Thoracic aorta (tissue), 2 donors: ENCODE measurements around the gene CYP4V2. TPM values are rescaled to one million over a fixed set of nuclear protein-coding genes. Genes with fewer than 3 reads are reported as not detected.
A peak's percentile ranks its signal among the peaks of the same experiment; 100 is the strongest.

Experiments
- ATAC-seq: fragments of 150-250 bp; one replicate; pipeline ENCODE4 v1.8.0; 2017; ENCODE audit warnings: low read depth; ENCODE audit not compliant: insufficient number of reproducible peaks, low FRiP score
- DNase-seq: peaks from one replicate; pipeline ENCODE4 v3.0.0-alpha.2; 2020; ENCODE audit warnings: low spot score
- H3K27ac ChIP-seq, 2 donors: fragments of 200-600 bp; sonication (generic); 1 replicate in 1 of 2; 2 replicates in 1 of 2; pipeline ENCODE4 v1.5.1; 2016; ENCODE audit warnings: mild to moderate bottlenecking in 2 of 2, moderate library complexity in 2 of 2
- H3K27me3 ChIP-seq: fragments of 200-600 bp; sonication (generic); replicated peaks from 2 replicates; pipeline ENCODE4 v1.6.0; 2016; ENCODE audit warnings: mild to moderate bottlenecking; ENCODE audit not compliant: insufficient read depth
- H3K36me3 ChIP-seq: fragments of 200-600 bp; sonication (generic); one replicate; pipeline ENCODE4 v1.5.1; 2016
- H3K4me1 ChIP-seq, 2 donors: fragments of 200-600 bp; sonication (generic); 1 replicate in 1 of 2; 2 replicates in 1 of 2; pipeline versions ENCODE4 v1.5.1 to v1.6.0; 2016; ENCODE audit warnings: low read depth in 2 of 2, mild to moderate bottlenecking in 1 of 2; ENCODE audit not compliant: control insufficient read depth in 1 of 2
- H3K4me3 ChIP-seq: fragments of 200-600 bp; sonication (generic); 2 replicates; pipeline ENCODE4 v1.5.1; 2016; ENCODE audit warnings: mild to moderate bottlenecking
- H3K9me3 ChIP-seq: fragments of 200-600 bp; sonication (generic); 2 replicates; pipeline ENCODE4 v1.5.1; 2016
- CTCF ChIP-seq: fragments of 200-600 bp; sonication (generic); IDR thresholded peaks from one replicate; pipeline ENCODE4 v1.5.1; 2019; ENCODE audit warnings: antibody characterized with exemption
- total RNA-seq, 2 donors: library from RNA; depleted of rRNA; stranded (reverse); fragments of >200 nt; gene quantifications; one replicate each; pipeline versions ENCODE4 v1.1.0 to v1.2.3, GENCODE V29; 2016

The CYP4V2 gene
- total RNA-seq, 2 donors from 2014 or later = 41.8 to 61.2 TPM

- H3K4me3 ChIP-seq = no peak overlapping the region
- DNase-seq = no peak
- no peak for TF ChIP-seq CTCF
- peaks cover 5 to 17% of the 10 kb centered on the region in 2 donors for H3K4me1 ChIP-seq
- no peak overlapping the region for H3K27ac ChIP-seq
- H3K9me3 ChIP-seq = no peaks in the 10 kb centered on the region
- H3K27me3 ChIP-seq = no peaks in the 10 kb centered on the region
- no peak for ATAC-seq
- no peaks in the 10 kb centered on the region for H3K36me3 ChIP-seq
Observed at GRCh38 chr4:186148336-186148975, 42.9 kb upstream of the CYP4V2 start.

- Histone ChIP-seq H3K27me3 (no peaks in the 10 kb centered on the region), H3K4me3 (peak overlapping the region; percentile 18), H3K36me3 (no peaks in the 10 kb centered on the region), H3K4me1 (peaks cover 5 to 11% of the 10 kb centered on the region in 2 donors), H3K9me3 (no peaks in the 10 kb centered on the region), H3K27ac (no peak overlapping the region)
- DNase-seq = no peak
- peak; percentile 38 for ATAC-seq
- TF ChIP-seq CTCF = peak; percentile 55
Observed at GRCh38 chr4:186149872-186150271, 41.5 kb upstream of the CYP4V2 start.

GRCh38 chr4:186150926-186151325 is 40.4 kb upstream of the CYP4V2 start:
- no peaks in the 10 kb centered on the region for H3K27me3 ChIP-seq
- H3K4me3 ChIP-seq = no peak overlapping the region
- ATAC-seq (no peak), DNase-seq (no peak)
- H3K36me3 ChIP-seq = no peaks in the 10 kb centered on the region
- H3K4me1 ChIP-seq = peaks cover 0 to 3% of the 10 kb centered on the region in 2 donors
- no peaks in the 10 kb centered on the region for H3K9me3 ChIP-seq
- no peak overlapping the region for H3K27ac ChIP-seq
- no peak for TF ChIP-seq CTCF

- no peak for DNase-seq
- no peaks in the 10 kb centered on the region for H3K27me3 ChIP-seq
- no peak for ATAC-seq
- H3K4me3 ChIP-seq = no peak overlapping the region
- H3K4me1 ChIP-seq = no peaks in the 10 kb centered on the region
- no peaks in the 10 kb centered on the region for H3K36me3 ChIP-seq
- H3K9me3 ChIP-seq = no peaks in the 10 kb centered on the region
- H3K27ac ChIP-seq = no peak overlapping the region
- no peak for TF ChIP-seq CTCF
Observed at GRCh38 chr4:186151499-186151898, 39.9 kb upstream of the CYP4V2 start.

GRCh38 chr4:186158021-186158813 is 33.1 kb upstream of the CYP4V2 start:
- ATAC-seq (no peak), DNase-seq (no peak)
- Histone ChIP-seq H3K27me3 (no peaks in the 10 kb centered on the region), H3K27ac (no peak overlapping the region), H3K9me3 (no peaks in the 10 kb centered on the region), H3K4me3 (no peak overlapping the region), H3K4me1 (no peaks in the 10 kb centered on the region), H3K36me3 (peaks cover 4% of the 10 kb centered on the region)
- TF ChIP-seq CTCF = no peak
